IMR-90 (cell line): ENCODE measurements around the gene MED12L. TPM values are rescaled to one million over a fixed set of nuclear protein-coding genes. Genes with fewer than 3 reads are reported as not detected.

Source experiments
- ATAC-seq: fragments of 200-7000 bp; cut with Tn5 transposase; 2 replicates; pipeline ENCODE4 v1.9.1; 2020; ENCODE audit warnings: low read depth, mild to moderate bottlenecking, moderate library complexity
- BruUV-seq: library from RNA; stranded (reverse); fragments of 400-500 nt; replicated peaks from 2 replicates; lab custom pipeline; 2021; lab: Mats Ljungman, UMichigan
- CTCF ChIA-PET: fragments of 300-600 bp; formaldehyde crosslinking; extraction: SDS; loops from one replicate; lab custom pipeline; 2021; ENCODE audit warnings: antibody characterized with exemption; lab: Yijun Ruan, JAX
- POLR2A ChIA-PET: fragments of 300-600 bp; sonication (Branson Sonifier 250); formaldehyde crosslinking; loops from one replicate; lab custom pipeline; 2022; ENCODE audit warnings: antibody characterized with exemption; ENCODE audit not compliant: unreplicated experiment; lab: Charles Lee
- DNase-seq: peaks from one replicate; pipeline ENCODE4 v3.0.0; 2013
- H2AFZ ChIP-seq: replicated peaks from 2 replicates; pipeline ENCODE3; 2013; ENCODE audit warnings: low read length, mild to moderate bottlenecking; ENCODE audit not compliant: poor library complexity
- H2AK5ac ChIP-seq: 2 replicates; pipeline ENCODE4 v1.6.1; 2013; ENCODE audit warnings: low read depth, low read length, inconsistent platforms
- H2AK9ac ChIP-seq: replicated peaks from 2 replicates; pipeline ENCODE3; 2013; ENCODE audit warnings: mild to moderate bottlenecking, low read depth, low read length, moderate library complexity; ENCODE audit not compliant: poor library complexity
- H2BK120ac ChIP-seq: 2 replicates; pipeline ENCODE4 v1.6.1; 2013; ENCODE audit warnings: low read depth, low read length, inconsistent platforms
- H2BK15ac ChIP-seq: 3 replicates; pipeline ENCODE4 v1.6.1; 2013; ENCODE audit warnings: low read depth, low read length, inconsistent platforms
- H2BK20ac ChIP-seq: 2 replicates; pipeline ENCODE4 v1.6.1; 2013; ENCODE audit warnings: low read depth, mild to moderate bottlenecking, inconsistent platforms, low read length, moderate library complexity
- H2BK5ac ChIP-seq: 2 replicates; pipeline ENCODE4 v1.6.1; 2013; ENCODE audit warnings: mild to moderate bottlenecking, low read depth, low read length, inconsistent platforms; ENCODE audit not compliant: poor library complexity, severe bottlenecking
- H3K14ac ChIP-seq: replicated peaks from 2 replicates; pipeline ENCODE4 v1.6.1; 2013; ENCODE audit warnings: low read depth, low read length, inconsistent platforms
- H3K18ac ChIP-seq: 2 replicates; pipeline ENCODE4 v1.6.1; 2013; ENCODE audit warnings: low read depth, low read length, control low read depth
- H3K23ac ChIP-seq: 2 replicates; pipeline ENCODE4 v1.6.1; 2013; ENCODE audit warnings: low read depth, low read length, inconsistent platforms
- H3K27ac ChIP-seq: 2 replicates; pipeline ENCODE4 v1.5.1; 2013; ENCODE audit warnings: mild to moderate bottlenecking, control low read depth, low read length; ENCODE audit not compliant: insufficient read depth
- H3K27me3 ChIP-seq: 2 replicates; pipeline ENCODE4 v1.6.1; 2013; ENCODE audit warnings: low read length; ENCODE audit not compliant: control insufficient read depth, insufficient read depth
- H3K36me3 ChIP-seq: 2 replicates; pipeline ENCODE4 v1.6.1; 2013; ENCODE audit warnings: low read length, mixed read lengths; ENCODE audit not compliant: control insufficient read depth, insufficient read depth
- H3K4ac ChIP-seq: 2 replicates; pipeline ENCODE4 v1.6.1; 2013; ENCODE audit warnings: low read depth, low read length, inconsistent platforms
- H3K4me1 ChIP-seq: 2 replicates; pipeline ENCODE4 v1.6.1; 2013; ENCODE audit warnings: low read length, mixed read lengths; ENCODE audit not compliant: control insufficient read depth, insufficient read depth
- H3K4me2 ChIP-seq: 2 replicates; pipeline ENCODE4 v1.6.1; 2013; ENCODE audit warnings: low read depth, mild to moderate bottlenecking, control low read depth, low read length, moderate library complexity
- H3K4me3 ChIP-seq: 2 replicates; pipeline ENCODE4 v1.5.1; 2013; ENCODE audit warnings: low read depth, mild to moderate bottlenecking, control low read depth, low read length, moderate library complexity; ENCODE audit not compliant: insufficient read depth
- H3K56ac ChIP-seq: 2 replicates; pipeline ENCODE4 v1.6.1; 2013; ENCODE audit warnings: low read length, inconsistent platforms; ENCODE audit not compliant: insufficient read depth; ENCODE audit errors: extremely low read depth
- H3K79me1 ChIP-seq, 2 experiments: 2 replicates each; pipeline ENCODE4 v1.6.1; 2013; ENCODE audit warnings: low read length in 2 of 2, inconsistent platforms in 1 of 2, low read depth in 1 of 2
- H3K9ac ChIP-seq: 2 replicates; pipeline ENCODE4 v1.6.1; 2013; ENCODE audit warnings: low read depth, low read length, control low read depth
- H3K9me1 ChIP-seq: 2 replicates; pipeline ENCODE4 v1.6.1; 2013; ENCODE audit warnings: low read length, inconsistent platforms; ENCODE audit not compliant: insufficient read depth
- H3K9me3 ChIP-seq: 2 replicates; pipeline ENCODE4 v1.6.1; 2013; ENCODE audit warnings: low read length; ENCODE audit not compliant: control insufficient read depth, insufficient read depth
- H4K20me1 ChIP-seq: 2 replicates; pipeline ENCODE4 v1.6.1; 2013; ENCODE audit warnings: low read length, inconsistent platforms; ENCODE audit not compliant: insufficient read depth
- H4K5ac ChIP-seq: 2 replicates; pipeline ENCODE4 v1.6.1; 2013; ENCODE audit warnings: mild to moderate bottlenecking, low read depth, low read length, control low read depth
- H4K8ac ChIP-seq, 2 experiments: 2 replicates each; pipeline ENCODE4 v1.6.1; 2013; ENCODE audit warnings: low read depth in 2 of 2, low read length in 2 of 2, control low read depth in 1 of 2, inconsistent platforms in 1 of 2
- H4K91ac ChIP-seq: 2 replicates; pipeline ENCODE4 v1.6.1; 2013; ENCODE audit warnings: low read depth, low read length, inconsistent platforms; ENCODE audit not compliant: insufficient read depth
- MAFK ChIP-seq: IDR thresholded peaks from 2 replicates; pipeline ENCODE4 v1.6.1; 2012; ENCODE audit warnings: low read depth, low read length, improper control_type of control experiment
- MAZ ChIP-seq: IDR thresholded peaks from 2 replicates; pipeline ENCODE4 v1.6.1; 2012; ENCODE audit warnings: low read depth, mild to moderate bottlenecking, low read length, improper control_type of control experiment, moderate library complexity, borderline replicate concordance
- NFE2L2 ChIP-seq: fragments of 150-350 bp; IDR thresholded peaks from 2 replicates; pipeline ENCODE4 v1.6.1; 2016; ENCODE audit warnings: low read depth, mild to moderate bottlenecking, low read length
- WGBS, 2 experiments: methylation state at CpG; one replicate each; pipeline versions ENCODE4 v1.1.5 to v1.1.7; 2013; ENCODE audit warnings: missing lambda C conversion rate in 2 of 2; ENCODE audit not compliant: insufficient read length in 1 of 2; ENCODE audit errors: extremely low coverage in 2 of 2; 5-methylcytosine and 5-hydroxymethylcytosine counted together
- dilution Hi-C: fragments of 300-500 bp; cut with HindIII; formaldehyde crosslinking; loops from one replicate; pipeline ENCODE4 v1.14.3; 2018; ENCODE audit warnings: low sequenced_read_pairs; ENCODE audit not compliant: unreplicated experiment
- in situ Hi-C: fragments of 300-500 bp; cut with MboI; formaldehyde crosslinking; loops from 3 replicates; pipeline ENCODE4 v1.14.3; 2019; ENCODE audit warnings: low sequenced_read_pairs, inconsistent platforms, mixed read lengths
- intact Hi-C: fragments of 100-400 bp; cut with micrococcal nuclease; formaldehyde crosslinking; loops from 2 replicates; pipeline ENCODE4 v1.10.0; 2022
- polyA plus RNA-seq, 3 experiments: library from polyadenylated mRNA; depleted of rRNA; stranded (reverse); fragments of >200 nt; gene quantifications; 2 replicates each; pipeline ENCODE4 v1.2.3, GENCODE V29; 2012; ENCODE audit warnings: low replicate concordance in 1 of 3
- total RNA-seq: library from RNA; depleted of rRNA; stranded (reverse); fragments of >200 nt; gene quantifications from 2 replicates; pipeline ENCODE4 v1.2.3, GENCODE V29; 2012

The MED12L gene
- total and polyA plus RNA-seq, 2 of the 4 experiments (the other 2 are of a cell fraction): 0.05 to 0.18 TPM

GRCh38 chr3:151320131-151320530, 234.7 kb downstream of the MED12L start:
- ChIA-PET POLR2A (no interaction called here), CTCF (no interaction called here)
- Histone ChIP-seq H2BK15ac (peak overlapping the region; percentile 74; the same call in 2 of the 3 replicates), H3K23ac (0 out of 2 replicates have a peak overlapping the region, but pooled peaks have one; percentile 36), H3K27me3 (no peaks in the 10 kb centered on the region), H3K18ac (peak overlapping the region; percentile 83; the same call in 1 of the 2 replicates), H2AK9ac (no peak overlapping the region), H4K5ac (peak overlapping the region; percentile 89; the same call in 1 of the 2 replicates), H3K4me2 (no peak overlapping the region; the same call in 1 of the 2 replicates), H2BK5ac (peak overlapping the region; percentile 70), H3K14ac (peak overlapping the region; percentile 56), H3K9ac (no peak overlapping the region), H3K4me3 (no peak overlapping the region), H2AFZ (no peak overlapping the region), H4K20me1 (no peaks in the 10 kb centered on the region), H2BK120ac (peak overlapping the region; percentile 61), H3K4me1 (peaks cover 14% of the 10 kb centered on the region), H3K27ac (peak overlapping the region; percentile 13; the same call in 1 of the 2 replicates), H3K4ac (peak overlapping the region; percentile 34; the same call in 1 of the 2 replicates), H4K91ac (peak overlapping the region; percentile 51; the same call in 1 of the 2 replicates), H4K8ac (peak overlapping the region; percentile 60 to 71; a peak in 2 of 4 replicates), H2BK20ac (peak overlapping the region; percentile 72), H3K79me1 (no peaks in the 10 kb centered on the region), H3K9me1 (peaks cover 6% of the 10 kb centered on the region; the same call in 1 of the 2 replicates), H3K56ac (no peak overlapping the region), H2AK5ac (no peak overlapping the region), H3K36me3 (no peaks in the 10 kb centered on the region), H3K9me3 (no peaks in the 10 kb centered on the region)
- no peak for DNase-seq
- intact Hi-C loops: no loop called here
- dilution Hi-C loops: no loop called here
- BruUV-seq: no TSS peak
- TF ChIP-seq NFE2L2 (no peak), MAFK (no peak), MAZ (no peak)
- in situ Hi-C loops: no loop called here
- no peak; the same call in 1 of the 2 replicates for ATAC-seq
- WGBS, 2 experiments: no CpG with 5 or more reads among the region's 2 CpGs
